HepG2 (cell line): Measurements from ENCODE around the gene CNPY4. TPM values are rescaled to one million over a fixed set of nuclear protein-coding genes. Genes with fewer than 3 reads are reported as not detected.

Experiments
- ETV5 ChIP-seq: IDR thresholded peaks from 2 replicates; pipeline ENCODE4 v1.6.1; 2018; ENCODE audit warnings: missing biosample characterization, missing genetic modification reagents, inconsistent platforms, borderline replicate concordance
- HNRNPK ChIP-seq: fragments of 200-400 bp; formaldehyde crosslinking; IDR thresholded peaks from 2 replicates; pipeline ENCODE4 v1.6.1; 2018; ENCODE audit warnings: low read length, low read depth, moderate library complexity, mild to moderate bottlenecking; ENCODE audit not compliant: poor library complexity, severe bottlenecking
- ISX ChIP-seq: sonication (generic); formaldehyde crosslinking; conservative IDR thresholded peaks from 2 replicates; pipeline ENCODE4 v1.5.0; 2020; ENCODE audit warnings: missing genetic modification reagents
- MATR3 ChIP-seq: sonication (generic); formaldehyde crosslinking; IDR thresholded peaks from 2 replicates; pipeline ENCODE4 v1.4.0; 2020; ENCODE audit warnings: missing genetic modification reagents
- MAZ ChIP-seq, 2 experiments: sonication (generic) in 1 of 2; formaldehyde crosslinking in 1 of 2; IDR thresholded peaks; 2 replicates each; pipeline versions ENCODE4 v1.5.0 to v1.6.1; 2012 to 2020; ENCODE audit warnings: low read depth in 2 of 2, mild to moderate bottlenecking in 2 of 2, borderline replicate concordance in 1 of 2, improper control_type of control experiment in 1 of 2, low read length in 1 of 2, missing genetic modification reagents in 1 of 2, moderate library complexity in 1 of 2
- NR2F1 ChIP-seq, 2 experiments: fragments of 450-650 bp in 1 of 2; formaldehyde crosslinking in 1 of 2; IDR thresholded peaks; 2 replicates each; pipeline versions ENCODE4 v1.5.0 to v1.6.1; 2016 to 2020; ENCODE audit warnings: mild to moderate bottlenecking in 1 of 2, missing compliant biosample characterization in 1 of 2, missing genetic modification reagents in 1 of 2, moderate library complexity in 1 of 2
- NRL ChIP-seq: sonication (generic); formaldehyde crosslinking; IDR thresholded peaks from 2 replicates; pipeline ENCODE4 v1.5.0; 2020; ENCODE audit warnings: missing genetic modification reagents, mild to moderate bottlenecking, moderate library complexity, borderline replicate concordance
- PHF5A ChIP-seq: IDR thresholded peaks from one replicate; pipeline ENCODE4 v1.6.1; 2018; ENCODE audit warnings: low read depth, missing genetic modification reagents; ENCODE audit not compliant: unreplicated experiment
- RBFOX2 ChIP-seq: fragments of 200-400 bp; formaldehyde crosslinking; IDR thresholded peaks from 2 replicates; pipeline ENCODE4 v1.6.1; 2017; ENCODE audit warnings: low read depth, mild to moderate bottlenecking, low read length
- SMYD3 ChIP-seq: sonication (generic); formaldehyde crosslinking; IDR thresholded peaks from 2 replicates; pipeline ENCODE4 v1.8.1; 2023; ENCODE audit warnings: mild to moderate bottlenecking, missing genetic modification reagents
- SP2 ChIP-seq: sonication (generic); formaldehyde crosslinking; IDR thresholded peaks from 2 replicates; pipeline ENCODE4 v1.5.1; 2020; ENCODE audit warnings: mild to moderate bottlenecking, missing genetic modification reagents
- TBX2 ChIP-seq: sonication (generic); formaldehyde crosslinking; IDR thresholded peaks from 2 replicates; pipeline ENCODE4 v1.5.0; 2020; ENCODE audit warnings: missing genetic modification reagents, mild to moderate bottlenecking, borderline replicate concordance
- YY1 ChIP-seq: IDR thresholded peaks from 2 replicates; pipeline ENCODE4 v1.6.1; 2011; ENCODE audit warnings: low read length, low read depth, moderate library complexity, mild to moderate bottlenecking; ENCODE audit not compliant: insufficient read depth, insufficient replicate concordance
- ZBTB25 ChIP-seq: IDR thresholded peaks from 2 replicates; pipeline ENCODE4 v1.6.1; 2018; ENCODE audit warnings: missing genetic modification reagents
- ZBTB4 ChIP-seq: sonication (generic); formaldehyde crosslinking; IDR thresholded peaks from 2 replicates; pipeline ENCODE4 v1.4.0; 2020; ENCODE audit warnings: missing genetic modification reagents, mild to moderate bottlenecking, borderline replicate concordance
- ZEB1 ChIP-seq: IDR thresholded peaks from 2 replicates; pipeline ENCODE4 v1.6.1; 2012; ENCODE audit warnings: mild to moderate bottlenecking, low read depth, inconsistent platforms; ENCODE audit not compliant: insufficient replicate concordance
- ZGPAT ChIP-seq: IDR thresholded peaks from 2 replicates; pipeline ENCODE4 v1.6.1; 2016; ENCODE audit warnings: mild to moderate bottlenecking
- ZMAT5 ChIP-seq: sonication (generic); formaldehyde crosslinking; IDR thresholded peaks from 2 replicates; pipeline ENCODE4 v1.5.0; 2020; ENCODE audit warnings: mild to moderate bottlenecking, low read depth, missing genetic modification reagents, borderline replicate concordance
- ZNF276 ChIP-seq: sonication (generic); formaldehyde crosslinking; IDR thresholded peaks from 2 replicates; pipeline ENCODE4 v1.4.0; 2020; ENCODE audit warnings: mild to moderate bottlenecking, low read depth, missing genetic modification reagents
- ZNF629 ChIP-seq: sonication (generic); formaldehyde crosslinking; conservative IDR thresholded peaks from 2 replicates; pipeline ENCODE4 v1.5.0; 2020; ENCODE audit warnings: missing genetic modification reagents
- polyA plus RNA-seq, 8 experiments: library from polyadenylated mRNA; depleted of rRNA in 3 of 8; stranded (reverse) in 7 of 8; unstranded in 1 of 8; fragments of >200 nt; fragmentation: Illumina TruSeq in 4 of 8; extraction: Trizol in 4 of 8; gene quantifications; 2 replicates each; pipeline versions ENCODE4 v1.2.1 to v1.2.3, GENCODE V29; 2011 to 2016; ENCODE audit warnings: low read depth in 4 of 8, missing spikeins in 1 of 8, mixed read lengths in 1 of 8; ENCODE audit not compliant: insufficient read depth in 1 of 8
- total RNA-seq, 5 experiments: library from RNA; depleted of rRNA; stranded (reverse); fragments of >200 nt; fragmentation: Illumina TruSeq; extraction: Trizol; gene quantifications; 2 replicates each; pipeline ENCODE4 v1.2.3, GENCODE V29; 2016; ENCODE audit warnings: low read depth in 1 of 5

Gene CNPY4
- total and polyA plus RNA-seq, 2 of the 13 experiments (the other 11 are each of a cell fraction or from before 2014, with no cell fraction given): 6.2 to 12.7 TPM

- TF ChIP-seq YY1 (peak; percentile 20), RBFOX2 (peak; percentile 74), MAZ (IDR thresholded peaks at IDR 0.05; ENCODE audit: borderline replicate concordance, low read depth, low read length) (0 out of 2 replicates have a peak, but pooled peaks have one; percentile 40), MAZ (CRISPR knock-in tag; IDR thresholded peaks at IDR 0.05; ENCODE audit: low read depth) (no peak), NRL (CRISPR knock-in tag) (no peak), TBX2 (CRISPR knock-in tag) (peak; percentile 82), MATR3 (CRISPR knock-in tag) (no peak), HNRNPK (no peak), ZBTB25 (peak; percentile 42; the same call in 1 of the 2 replicates), ZEB1 (no peak), ISX (no peak), SMYD3 (CRISPR knock-in tag) (no peak), ZBTB4 (no peak), ZNF629 (CRISPR knock-in tag) (peak; percentile 35), ETV5 (CRISPR knock-in tag) (peak; percentile 60; the same call in 1 of the 2 replicates), NR2F1 (CRISPR knock-in tag; IDR thresholded peaks at IDR 0.05) (peak; percentile 65 to 75; a peak in 2 of 4 replicates), ZGPAT (CRISPR knock-in tag) (peak; percentile 59; the same call in 1 of the 2 replicates), PHF5A (no peak), ZMAT5 (CRISPR knock-in tag) (no peak), ZNF276 (CRISPR knock-in tag) (peak; percentile 67; the same call in 1 of the 2 replicates), SP2 (CRISPR knock-in tag) (no peak)
Observed at GRCh38 chr7:100079024-100079560, 40.3 kb upstream of the CNPY4 start (continued).
